Panc1 (cell line): Measurements from ENCODE around the gene OR11A1.

Source experiments
- CTCF ChIP-seq: fragments of 450-650 bp; IDR thresholded peaks from 2 replicates; pipeline ENCODE4 v1.5.1; 2017; ENCODE audit warnings: mild to moderate bottlenecking
- POLR2AphosphoS5 ChIP-seq: IDR thresholded peaks from 2 replicates; pipeline ENCODE4 v1.6.1; 2012; ENCODE audit warnings: mild to moderate bottlenecking, low read depth, low read length, moderate library complexity

GRCh38 chr6:29439006-29439405, 17.9 kb downstream of the OR11A1 start, which contains the start of gene OR10C1:
- no peak for TF ChIP-seq CTCF
- no peak for TF ChIP-seq POLR2AphosphoS5
